ENCODE data around the gene PRKCSH.

- TF ChIP-seq SIN3A (IDR thresholded peaks at IDR 0.05; ENCODE audit: borderline replicate concordance, insufficient read depth, low read length) (no peak), POLR2AphosphoS5 (IDR thresholded peaks at IDR 0.05; ENCODE audit: low read depth, low read length) (no peak), TAF1 (IDR thresholded peaks at IDR 0.05; ENCODE audit: borderline replicate concordance, insufficient read depth, low read length) (no peak)
These were observed 29.2 kb downstream of the PRKCSH start for GRCh38 chr19:11464333-11465265.
